GM12873 (cell line): ENCODE results near the gene BCS1L.

ENCODE experiments used
- CTCF ChIP-seq: IDR thresholded peaks from 2 replicates; pipeline ENCODE4 v1.5.1; 2012; ENCODE audit warnings: low read depth, mild to moderate bottlenecking, moderate library complexity, low read length, control low read depth; ENCODE audit not compliant: insufficient read depth; ENCODE audit errors: missing control alignments

BCS1L gene

GRCh38 chr2:218659988-218660358, 490 bp downstream of the BCS1L start:
- TF ChIP-seq CTCF: no peak

GRCh38 chr2:218662377-218662776, 2.9 kb downstream of the BCS1L start:
- TF ChIP-seq CTCF: no peak

GRCh38 chr2:218662827-218663226, 3.3 kb downstream of the BCS1L start:
- no peak for TF ChIP-seq CTCF

GRCh38 chr2:218663901-218664300, 4.4 kb downstream of the BCS1L start:
- no peak for TF ChIP-seq CTCF

- TF ChIP-seq CTCF: no peak
These were observed 5.2 kb downstream of the BCS1L start for GRCh38 chr2:218664653-218665052.

- TF ChIP-seq CTCF: no peak
These were observed 11.7 kb downstream of the BCS1L start for GRCh38 chr2:218671097-218671653.

GRCh38 chr2:218671654-218672566, 12.4 kb downstream of the BCS1L start, which contains the start of the genes RNF25 and STK36:
Gene RNF25, minus strand, starts transcription at chr2:218672002. Its CDS starts 32 bp downstream, at chr2:218671970.
Gene STK36, plus strand, starts transcription at chr2:218672086. Its CDS starts 744 bp downstream, at chr2:218672830.
- no peak for TF ChIP-seq CTCF
